22Rv1 (cell line): ENCODE measurements around the gene ZFAND2B.

Experiments used
- CTCF ChIP-seq: fragments of 450-650 bp; IDR thresholded peaks from 2 replicates; pipeline ENCODE4 v1.5.1; 2017; ENCODE audit warnings: mild to moderate bottlenecking
- ZFX ChIP-seq: fragments of 450-650 bp; IDR thresholded peaks from 2 replicates; pipeline ENCODE4 v1.6.1; 2017; ENCODE audit warnings: antibody characterized with exemption, borderline replicate concordance

DNA sequence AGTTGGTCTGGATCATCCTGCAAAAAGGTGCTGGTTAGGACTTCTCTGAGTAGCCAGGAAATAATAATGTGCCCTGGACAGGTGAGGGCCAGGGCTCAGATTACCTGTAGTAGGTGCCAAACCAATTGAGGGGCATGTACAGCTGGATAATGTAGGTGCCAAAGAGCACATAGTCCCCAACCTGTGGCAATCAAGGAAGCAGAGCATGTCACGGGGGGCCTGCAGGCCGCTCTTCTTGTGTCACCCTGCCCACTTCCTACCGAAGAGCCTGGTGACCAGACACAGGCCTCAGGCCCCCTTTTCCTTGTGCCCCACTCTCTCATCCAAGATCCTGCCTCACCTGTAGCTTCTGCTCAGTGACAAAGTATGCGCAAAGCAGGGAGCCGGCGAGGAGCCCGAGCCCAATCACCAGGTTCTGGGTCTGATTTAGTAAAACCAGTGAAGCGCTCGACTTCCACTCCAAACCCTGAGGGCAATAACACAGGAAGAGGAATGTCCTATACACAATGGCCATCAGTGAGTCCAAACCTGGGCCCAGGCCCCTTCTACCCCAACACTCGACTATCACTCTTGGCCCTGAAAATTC is 7.0 kb downstream of the ZFAND2B start:
- no peak for TF ChIP-seq ZFX
- no peak for TF ChIP-seq CTCF
